Left kidney (tissue), 2 donors: Measurements from ENCODE around the gene ATP5F1D. TPM values are rescaled to one million over a fixed set of nuclear protein-coding genes. Genes with fewer than 3 reads are reported as not detected.

ENCODE experiments used
- DNase-seq: peaks from one replicate; pipeline ENCODE4 v3.0.0-alpha.2; 2013
- polyA plus RNA-seq: library from polyadenylated mRNA; unstranded; fragments of 120-200 nt; gene quantifications from one replicate; pipeline ENCODE4 v1.2.1, GENCODE V29; 2013; ENCODE audit not compliant: insufficient read length

ATP5F1D gene
- polyA plus RNA-seq, 1 donor = 76.3 TPM

GRCh38 chr19:1218751-1219567, 22.6 kb upstream of the ATP5F1D start:
- DNase-seq = no peak

DNA sequence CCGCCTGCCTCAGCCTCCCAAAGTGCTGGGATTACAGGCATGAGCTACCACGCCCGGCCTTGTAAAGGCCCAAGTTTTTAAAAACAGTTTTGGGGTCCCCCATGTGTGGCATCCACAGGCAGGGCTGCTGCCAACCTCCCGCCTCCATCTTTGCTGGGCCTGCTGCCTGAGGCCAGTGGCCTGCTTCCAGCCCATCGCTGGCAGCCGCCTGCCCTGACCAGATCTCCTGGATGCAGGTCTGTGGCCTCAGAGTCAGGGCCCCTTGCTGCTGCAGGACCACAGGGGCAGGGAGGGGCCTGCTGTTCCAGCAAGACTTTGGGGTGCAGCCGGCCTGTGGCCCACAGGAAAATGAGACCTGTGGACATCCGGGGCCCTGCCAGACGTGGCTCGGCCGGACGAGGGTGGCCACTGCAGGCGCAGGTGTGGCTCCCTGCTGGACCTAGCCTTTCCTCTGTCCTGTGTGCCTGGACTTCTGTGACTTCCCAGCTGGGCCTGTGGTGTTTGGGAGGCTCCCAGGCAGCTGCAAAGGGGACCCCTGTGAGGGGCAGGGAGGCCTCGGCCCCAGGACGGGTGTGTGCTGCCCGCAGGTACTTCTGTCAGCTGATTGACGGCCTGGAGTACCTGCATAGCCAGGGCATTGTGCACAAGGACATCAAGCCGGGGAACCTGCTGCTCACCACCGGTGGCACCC, 21.6 kb upstream of the ATP5F1D start:
- no peak for DNase-seq

DNA sequence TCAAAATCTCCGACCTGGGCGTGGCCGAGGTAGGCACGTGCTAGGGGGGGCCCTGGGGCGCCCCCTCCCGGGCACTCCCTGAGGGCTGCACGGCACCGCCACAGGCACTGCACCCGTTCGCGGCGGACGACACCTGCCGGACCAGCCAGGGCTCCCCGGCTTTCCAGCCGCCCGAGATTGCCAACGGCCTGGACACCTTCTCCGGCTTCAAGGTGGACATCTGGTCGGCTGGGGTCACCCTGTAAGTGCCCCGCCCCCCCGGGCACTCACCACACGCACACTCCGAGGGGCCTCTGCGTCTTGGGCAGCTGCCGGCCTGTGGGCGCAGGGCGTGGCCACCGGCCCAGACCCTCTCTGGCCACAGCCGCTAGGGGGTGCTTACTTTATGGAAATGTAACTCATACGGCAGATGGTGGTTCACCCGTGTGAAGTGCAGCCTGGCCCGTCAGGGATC, 21.0 kb upstream of the ATP5F1D start:
- no peak for DNase-seq

DNA sequence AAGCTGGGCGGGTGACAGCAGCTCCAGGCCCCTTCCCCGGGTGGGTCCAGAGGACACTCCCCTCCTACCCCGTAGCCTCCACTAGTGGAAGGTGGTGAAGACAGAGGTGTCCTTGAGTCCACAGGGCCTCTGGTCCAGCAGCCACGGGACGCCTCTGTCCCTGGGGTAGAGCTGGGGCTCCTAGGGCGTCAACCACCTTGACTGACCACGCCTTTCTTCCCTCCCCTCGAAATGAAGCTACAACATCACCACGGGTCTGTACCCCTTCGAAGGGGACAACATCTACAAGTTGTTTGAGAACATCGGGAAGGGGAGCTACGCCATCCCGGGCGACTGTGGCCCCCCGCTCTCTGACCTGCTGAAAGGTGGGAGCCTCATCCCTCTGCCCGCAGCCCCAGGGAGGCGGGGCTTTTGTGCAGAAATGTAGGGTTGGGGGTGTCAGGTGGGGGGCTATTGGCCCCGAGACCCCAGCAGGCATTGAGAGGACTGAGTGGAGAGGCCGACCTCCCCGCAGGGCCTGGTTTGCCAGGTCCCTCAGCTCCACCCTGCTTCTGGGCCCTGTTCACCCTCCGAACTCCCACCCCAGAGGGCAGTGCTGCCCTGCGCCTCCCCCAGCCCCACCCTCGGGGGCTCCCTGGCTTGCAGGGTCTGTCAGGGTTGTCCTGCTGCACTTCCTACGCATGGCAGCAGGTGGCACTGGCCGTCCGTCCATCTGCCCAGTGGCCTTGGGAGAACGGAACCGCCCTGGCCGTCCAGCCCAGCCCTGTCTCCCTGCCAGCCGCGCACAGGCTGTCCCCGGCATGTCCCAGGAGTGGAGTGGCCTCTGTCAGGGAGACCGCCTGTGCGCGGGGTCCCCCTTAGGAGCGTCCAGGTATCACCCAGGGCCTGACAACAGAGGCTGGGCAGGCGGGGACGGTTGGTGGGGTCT, 20.3 kb upstream of the ATP5F1D start:
- no peak for DNase-seq

GRCh38 chr19:1221904-1222255, 19.7 kb upstream of the ATP5F1D start:
- DNase-seq = no peak

DNA sequence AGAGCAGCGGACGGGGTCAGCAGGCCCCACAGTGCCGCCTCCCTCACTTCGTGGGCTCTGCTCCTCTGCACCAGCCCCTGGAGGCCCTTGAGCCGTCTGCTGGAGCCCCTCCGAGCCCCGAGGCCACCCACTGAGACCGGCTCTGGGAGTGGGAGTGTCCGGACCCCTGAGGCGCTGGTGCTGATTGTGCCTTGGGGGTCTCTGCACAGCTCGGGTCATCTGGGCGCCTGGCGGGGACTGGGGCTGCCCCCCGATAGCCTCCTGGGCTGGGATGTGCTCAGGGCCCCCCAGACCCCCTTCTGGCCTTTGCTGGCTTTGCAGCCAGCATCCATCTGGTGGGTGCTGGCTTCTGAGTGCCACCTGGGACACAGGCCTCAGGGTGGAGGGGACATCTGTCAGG, 19.2 kb upstream of the ATP5F1D start:
- DNase-seq = no peak

GRCh38 chr19:1223018-1223855, 18.3 kb upstream of the ATP5F1D start:
- no peak for DNase-seq

DNA sequence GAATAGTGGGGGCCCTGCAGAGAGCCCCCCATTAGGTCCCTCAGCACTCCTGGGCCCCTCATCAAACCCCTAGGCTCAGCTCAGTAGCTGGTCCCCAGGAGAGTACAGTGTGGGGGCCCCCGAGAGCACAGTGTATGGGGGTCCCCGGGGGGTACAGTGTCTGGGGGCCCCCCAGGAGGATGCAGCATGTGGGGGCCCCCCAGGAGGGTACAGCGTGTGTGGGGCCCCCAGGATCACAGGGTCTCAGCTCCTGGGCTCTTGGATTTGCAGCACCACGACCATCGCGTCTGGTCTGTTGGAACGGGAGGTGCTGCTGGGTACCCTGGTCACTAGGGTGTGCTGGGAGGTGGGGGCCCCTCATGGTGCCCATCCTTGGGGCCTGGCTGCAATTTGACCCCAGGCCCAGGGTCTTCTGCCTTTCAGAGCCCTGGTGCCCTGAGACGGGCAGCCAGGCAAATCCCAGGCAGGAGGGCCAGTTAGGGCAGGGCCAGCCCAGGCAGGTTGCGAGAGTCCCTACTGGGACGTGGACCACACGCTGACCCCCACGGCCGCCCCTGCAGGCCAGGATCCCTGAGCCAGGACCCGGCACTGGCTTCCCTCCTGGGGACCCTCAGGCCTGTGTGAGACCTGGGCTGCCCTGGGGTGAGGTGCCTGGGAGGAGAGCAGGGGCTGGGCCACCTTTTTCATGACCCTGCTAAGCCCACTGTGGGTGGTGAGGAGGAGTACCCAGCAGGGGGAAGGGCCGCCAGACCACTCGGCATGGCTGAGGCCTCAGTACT, 17.3 kb upstream of the ATP5F1D start:
- no peak for DNase-seq

- no peak for DNase-seq
These were observed 16.7 kb upstream of the ATP5F1D start for GRCh38 chr19:1224847-1225246.

GRCh38 chr19:1225440-1226226, 15.9 kb upstream of the ATP5F1D start:
- DNase-seq = no peak

DNA sequence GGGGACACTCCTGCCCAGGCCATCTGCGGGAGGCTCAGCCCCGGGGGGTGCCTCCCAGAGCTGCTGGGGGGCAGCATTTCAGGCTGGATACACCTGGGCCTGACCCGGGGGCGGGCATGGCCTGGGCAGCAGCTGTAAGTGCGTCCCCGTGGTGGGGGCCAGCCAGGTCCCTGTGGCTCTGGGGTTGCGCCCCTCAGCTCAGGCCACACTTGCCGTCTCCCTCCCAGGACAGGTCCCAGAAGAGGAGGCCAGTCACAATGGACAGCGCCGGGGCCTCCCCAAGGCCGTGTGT, 15.4 kb upstream of the ATP5F1D start:
- no peak for DNase-seq

- no peak for DNase-seq
These were observed 14.8 kb upstream of the ATP5F1D start for GRCh38 chr19:1226522-1227303.

DNA sequence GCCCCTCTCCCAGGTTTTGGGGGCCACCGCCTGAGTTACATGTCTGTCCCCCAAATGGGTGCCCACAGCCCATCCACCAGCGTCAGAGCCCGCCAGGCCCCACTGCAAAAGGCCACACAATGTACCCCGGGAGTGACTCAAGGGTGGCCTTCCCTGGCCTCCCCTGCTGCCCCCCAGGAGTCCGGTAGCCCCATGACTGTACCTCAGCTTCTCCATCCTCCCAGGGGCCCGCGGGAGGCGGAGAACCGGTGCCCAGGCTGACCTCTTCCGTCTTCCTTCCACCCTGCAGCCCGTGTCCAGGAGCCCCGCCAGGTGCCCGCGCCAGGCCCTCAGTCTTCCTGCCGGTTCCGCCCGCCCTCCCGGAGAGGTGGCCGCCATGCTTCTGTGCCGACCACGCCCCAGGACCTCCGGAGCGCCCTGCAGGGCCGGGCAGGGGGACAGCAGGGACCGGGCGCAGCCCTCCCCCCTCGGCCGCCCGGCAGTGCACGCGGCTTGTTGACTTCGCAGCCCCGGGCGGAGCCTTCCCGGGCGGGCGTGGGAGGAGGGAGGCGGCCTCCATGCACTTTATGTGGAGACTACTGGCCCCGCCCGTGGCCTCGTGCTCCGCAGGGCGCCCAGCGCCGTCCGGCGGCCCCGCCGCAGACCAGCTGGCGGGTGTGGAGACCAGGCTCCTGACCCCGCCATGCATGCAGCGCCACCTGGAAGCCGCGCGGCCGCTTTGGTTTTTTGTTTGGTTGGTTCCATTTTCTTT, 14.1 kb upstream of the ATP5F1D start:
- no peak for DNase-seq

DNA sequence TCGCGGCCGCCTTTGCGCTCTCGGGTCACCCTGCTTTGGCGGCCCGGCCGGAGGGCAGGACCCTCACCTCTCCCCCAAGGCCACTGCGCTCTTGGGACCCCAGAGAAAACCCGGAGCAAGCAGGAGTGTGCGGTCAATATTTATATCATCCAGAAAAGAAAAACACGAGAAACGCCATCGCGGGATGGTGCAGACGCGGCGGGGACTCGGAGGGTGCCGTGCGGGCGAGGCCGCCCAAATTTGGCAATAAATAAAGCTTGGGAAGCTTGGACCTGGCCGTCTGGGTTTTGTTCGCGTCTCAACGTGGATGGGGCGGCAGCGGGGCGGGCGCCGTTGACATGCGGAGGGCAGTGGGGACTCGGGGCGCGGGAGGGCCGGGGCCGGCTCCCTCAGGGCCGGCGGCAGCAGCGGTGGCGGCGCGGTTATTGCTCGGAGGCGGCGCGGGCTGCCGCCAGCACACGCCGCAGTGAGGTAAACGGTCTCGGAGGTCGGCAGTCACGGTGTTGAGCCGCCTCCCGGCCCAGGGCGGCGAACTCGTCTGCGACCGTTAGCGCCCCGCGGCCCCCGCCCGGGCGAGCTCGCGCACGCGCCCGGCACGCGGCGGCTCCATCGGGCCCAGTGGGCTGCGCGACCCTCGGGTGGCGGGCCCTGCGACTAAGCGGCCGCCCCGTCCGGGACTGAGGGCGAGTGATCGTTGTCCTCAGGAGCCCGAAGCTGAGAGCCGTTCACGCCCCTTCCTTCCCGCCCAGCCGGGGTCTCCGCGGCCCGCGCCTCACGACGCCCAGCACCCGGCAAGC, 13.2 kb upstream of the ATP5F1D start:
- DNase-seq = no peak

DNA sequence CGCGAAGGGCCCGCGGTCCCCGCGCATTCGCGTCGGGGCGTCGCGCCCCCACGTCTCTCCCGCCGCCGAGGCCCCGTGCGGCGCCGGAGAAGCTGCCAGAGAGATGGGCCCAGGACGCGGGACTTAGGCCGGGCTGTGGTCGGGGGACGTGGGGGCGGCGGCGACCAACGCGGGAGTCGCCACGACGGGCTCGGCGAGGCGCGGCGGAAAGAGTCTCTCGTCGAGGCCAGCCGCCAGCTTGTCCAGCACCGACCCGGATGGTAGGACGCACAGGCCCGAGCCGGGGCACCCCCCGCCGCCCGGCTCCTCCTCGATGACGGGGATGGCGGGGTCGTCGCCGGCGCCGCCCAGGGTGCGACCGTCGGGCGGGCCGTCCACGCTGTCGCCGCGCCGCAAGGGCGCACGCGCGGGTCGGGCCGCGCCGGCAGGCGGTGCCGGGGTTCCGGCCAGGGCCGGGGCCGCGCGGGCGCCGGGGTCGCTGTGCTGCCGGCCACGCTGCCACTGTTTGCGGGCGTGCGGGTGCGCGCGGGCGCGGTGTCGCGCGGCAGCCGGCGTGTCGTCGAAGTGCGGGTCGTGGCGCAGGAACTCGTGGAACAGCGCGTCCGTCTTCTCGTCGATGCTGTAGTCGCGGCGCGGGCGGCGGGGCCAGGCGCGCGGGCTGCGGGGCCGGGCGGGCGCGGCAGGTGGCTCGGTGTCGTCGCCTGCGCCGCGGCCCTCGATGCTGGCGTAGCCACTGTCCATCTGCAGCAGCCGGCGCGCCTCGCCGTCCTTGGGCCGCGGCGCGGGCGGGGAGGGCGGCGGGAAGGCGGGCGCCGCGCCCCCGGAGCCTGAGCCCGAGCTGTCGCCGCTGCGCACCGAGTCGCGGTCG, 12.3 kb upstream of the ATP5F1D start:
- no peak for DNase-seq

DNA sequence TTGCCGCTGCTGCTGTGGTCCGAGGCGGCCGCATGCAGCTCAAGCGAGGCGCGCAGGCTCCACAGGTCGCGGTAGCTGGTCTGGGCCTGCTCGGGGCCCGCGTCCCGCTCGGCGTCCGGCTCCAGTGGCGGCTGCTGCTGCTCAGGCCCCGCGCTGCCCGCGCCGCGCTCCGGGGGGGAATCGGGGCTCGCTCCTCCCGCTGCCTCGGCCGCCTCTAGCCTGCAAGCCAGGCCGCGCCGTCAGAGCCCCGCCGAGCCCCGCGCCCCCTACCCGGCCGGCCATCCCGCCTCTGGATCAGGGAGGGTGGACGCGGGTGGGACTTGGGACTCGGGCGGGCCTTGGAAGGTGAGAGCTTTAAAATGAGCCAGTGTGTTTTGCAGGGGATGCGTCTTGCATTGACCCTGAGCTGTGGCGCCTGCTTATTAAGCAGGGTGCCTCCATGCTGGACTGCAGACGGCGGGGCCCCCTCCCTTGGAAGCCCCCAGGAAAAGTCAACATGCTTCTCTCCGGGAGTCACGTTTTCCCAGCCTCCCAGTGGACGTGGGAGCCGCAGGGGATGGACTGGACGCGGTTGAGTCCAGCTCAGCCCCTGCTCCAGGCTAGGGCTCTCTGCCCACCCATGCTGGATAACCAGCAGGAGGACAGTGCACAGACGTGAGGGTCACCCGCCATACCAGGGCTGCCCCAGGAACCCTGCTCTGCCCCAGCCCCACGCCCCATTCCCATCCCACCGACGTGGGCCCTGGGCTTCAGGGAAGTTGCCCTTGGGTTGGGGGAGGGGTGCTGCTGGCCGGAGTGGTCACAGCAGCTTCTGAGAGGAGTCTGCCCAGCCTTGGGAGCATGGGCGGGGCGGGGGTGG, 11.4 kb upstream of the ATP5F1D start:
- DNase-seq = no peak
